WTC11 (cell line): ENCODE results near the gene KLK2. TPM values are rescaled to one million over a fixed set of nuclear protein-coding genes. Genes with fewer than 3 reads are reported as not detected.

ENCODE experiments used
- total RNA-seq: library from RNA; stranded (reverse); gene quantifications from 3 replicates; pipeline ENCODE4 v1.2.3, GENCODE V29; 2021

KLK2 gene
- total RNA-seq, 1 experiment from 2014 or later: not detected

Other genes with a start within 250 kb of the KLK2 start
- gene SYT3, start 233.6 kb upstream of the KLK2 start, total RNA-seq: 14.6 to 21.7 TPM (median 20.1 TPM) in 3 replicates
- gene C19orf81, start 224.0 kb upstream of the KLK2 start, total RNA-seq: 22.4 to 24.5 TPM (median 22.9 TPM) in 3 replicates
- 3.9 to 8.7 TPM (median 5.0 TPM) in 3 replicates for gene SHANK1, start 153.6 kb upstream of the KLK2 start, total RNA-seq
- gene CLEC11A, start 150.1 kb upstream of the KLK2 start, total RNA-seq: 7.6 to 9.5 TPM (median 8.2 TPM) in 3 replicates
- not detected in 3 replicates for gene GPR32, start 103.0 kb upstream of the KLK2 start, total RNA-seq
- not detected in 3 replicates for gene ACP4, start 83.0 kb upstream of the KLK2 start, total RNA-seq
- gene KLK1, start 49.7 kb upstream of the KLK2 start, total RNA-seq: 3.9 to 6.0 TPM (median 5.4 TPM) in 3 replicates
- not detected in 3 replicates for gene KLK15, start 39.9 kb upstream of the KLK2 start, total RNA-seq
- gene KLK3, start 18.5 kb upstream of the KLK2 start, total RNA-seq: 0.13 to 0.25 TPM (median 0.16 TPM) in 3 replicates
- 0.27 to 0.82 TPM (median 0.70 TPM) in 3 replicates for gene KLK4, start 38.0 kb downstream of the KLK2 start, total RNA-seq
- gene KLK5, start 79.6 kb downstream of the KLK2 start, total RNA-seq: 0.66 to 1.0 TPM (median 0.69 TPM) in 3 replicates
- 0.52 to 1.1 TPM (median 0.92 TPM) in 3 replicates for gene KLK6, start 96.2 kb downstream of the KLK2 start, total RNA-seq
- gene KLK7, start 110.5 kb downstream of the KLK2 start, total RNA-seq: 0.66 to 0.87 TPM (median 0.78 TPM) in 3 replicates
- 4.4 to 6.9 TPM (median 5.9 TPM) in 3 replicates for gene KLK8, start 128.2 kb downstream of the KLK2 start, total RNA-seq
- gene KLK10, start 146.3 kb downstream of the KLK2 start, total RNA-seq: 3.2 to 4.9 TPM (median 4.9 TPM) in 3 replicates
- 0.23 to 0.55 TPM (median 0.27 TPM) in 3 replicates for gene KLK11, start 153.2 kb downstream of the KLK2 start, total RNA-seq
- not detected in 3 replicates for gene KLK12, start 161.6 kb downstream of the KLK2 start, total RNA-seq
- 3.1 to 5.0 TPM (median 4.5 TPM) in 3 replicates for gene KLK13, start 191.7 kb downstream of the KLK2 start, total RNA-seq
- 1.1 to 1.6 TPM (median 1.4 TPM) in 3 replicates for gene KLK14, start 209.4 kb downstream of the KLK2 start, total RNA-seq
- 8.6 to 10.3 TPM (median 8.9 TPM) in 3 replicates for gene CTU1, start 235.0 kb downstream of the KLK2 start, total RNA-seq